MM.1S (cell line): Measurements from ENCODE around the gene TPRN.

Source experiments
- DNase-seq: peaks from one replicate; pipeline ENCODE4 v3.0.0-alpha.2; 2015
- H2AFZ ChIP-seq: fragments of 300-600 bp; sonication (generic); 2 replicates; pipeline ENCODE4 v1.6.0; 2016; ENCODE audit warnings: antibody characterized with exemption, low read length
- H3F3A ChIP-seq: fragments of 300-600 bp; sonication (generic); 2 replicates; pipeline ENCODE4 v1.6.1; 2016; ENCODE audit warnings: mild to moderate bottlenecking, antibody characterized with exemption, low read length, moderate library complexity, mixed read lengths; ENCODE audit not compliant: insufficient read depth
- H3K27ac ChIP-seq: fragments of 300-600 bp; sonication (generic); 2 replicates; pipeline ENCODE4 v1.5.1; 2016; ENCODE audit warnings: mild to moderate bottlenecking, low read length
- H3K27me3 ChIP-seq: fragments of 300-600 bp; sonication (generic); replicated peaks from 2 replicates; pipeline ENCODE4 v1.6.0; 2016; ENCODE audit warnings: low read length; ENCODE audit not compliant: insufficient read depth
- H3K36me3 ChIP-seq: fragments of 300-600 bp; sonication (generic); replicated peaks from 2 replicates; pipeline ENCODE4 v1.6.1; 2016; ENCODE audit warnings: mild to moderate bottlenecking, low read length, mixed read lengths; ENCODE audit not compliant: insufficient read depth
- H3K4me1 ChIP-seq: fragments of 300-600 bp; sonication (generic); 2 replicates; pipeline ENCODE4 v1.6.1; 2016; ENCODE audit warnings: low read length, mixed read lengths
- H3K4me2 ChIP-seq: fragments of 300-600 bp; sonication (generic); 2 replicates; pipeline ENCODE4 v1.6.0; 2016; ENCODE audit warnings: low read depth, low read length
- H3K4me3 ChIP-seq: fragments of 300-600 bp; sonication (generic); 2 replicates; pipeline ENCODE4 v1.5.1; 2016; ENCODE audit warnings: low read length, mixed read lengths
- H3K79me2 ChIP-seq: fragments of 300-600 bp; sonication (generic); 2 replicates; pipeline ENCODE4 v1.6.1; 2016; ENCODE audit warnings: mixed run types, low read length, mixed read lengths
- H3K9ac ChIP-seq: fragments of 300-600 bp; sonication (generic); 2 replicates; pipeline ENCODE4 v1.6.1; 2016; ENCODE audit warnings: low read length, mixed read lengths
- H3K9me2 ChIP-seq: fragments of 300-600 bp; sonication (generic); replicated peaks from 2 replicates; pipeline ENCODE4 v1.6.1; 2016; ENCODE audit warnings: mild to moderate bottlenecking, low read length, mixed read lengths; ENCODE audit not compliant: insufficient read depth
- H3K9me3 ChIP-seq: fragments of 300-600 bp; sonication (generic); replicated peaks from 2 replicates; pipeline ENCODE4 v1.6.1; 2016; ENCODE audit warnings: mild to moderate bottlenecking, low read length, mixed read lengths; ENCODE audit not compliant: insufficient read depth
- H4K20me1 ChIP-seq: fragments of 300-600 bp; sonication (generic); 2 replicates; pipeline ENCODE4 v1.6.1; 2016; ENCODE audit warnings: mild to moderate bottlenecking, low read length, moderate library complexity, mixed read lengths; ENCODE audit not compliant: insufficient read depth
- CTCF ChIP-seq: fragments of 300-600 bp; sonication (generic); IDR thresholded peaks from 2 replicates; pipeline ENCODE4 v1.5.1; 2016; ENCODE audit warnings: antibody characterized with exemption, low read length, mixed read lengths
- EZH2 ChIP-seq: fragments of 300-600 bp; sonication (generic); optimal IDR thresholded peaks from 2 replicates; pipeline ENCODE3; 2017; ENCODE audit warnings: low read depth, mild to moderate bottlenecking, antibody characterized with exemption, low read length, mixed read lengths
- EZH2phosphoT487 ChIP-seq: fragments of 300-600 bp; sonication (generic); IDR thresholded peaks from 2 replicates; pipeline ENCODE4 v1.6.1; 2018; ENCODE audit warnings: antibody characterized with exemption, low read length

TPRN gene

GRCh38 chr9:137192859-137193258 lies 7.7 kb downstream of the TPRN start:
- peaks cover 27% of the 10 kb centered on the region for H3K79me2 ChIP-seq
- TF ChIP-seq EZH2 (no peak), CTCF (no peak), EZH2phosphoT487 (no peak)
- H3K9ac ChIP-seq: no peak overlapping the region
- H3K27ac ChIP-seq: no peak overlapping the region
- no peak for DNase-seq
- H3K4me1 ChIP-seq: peaks cover 6% of the 10 kb centered on the region
- H3F3A ChIP-seq: peaks cover 19% of the 10 kb centered on the region
- no peaks in the 10 kb centered on the region for H3K9me3 ChIP-seq
- no peak overlapping the region for H2AFZ ChIP-seq
- no peaks in the 10 kb centered on the region for H3K27me3 ChIP-seq
- H3K4me2 ChIP-seq: no peak overlapping the region
- H3K9me2 ChIP-seq: no peaks in the 10 kb centered on the region
- H3K36me3 ChIP-seq: no peaks in the 10 kb centered on the region
- H4K20me1 ChIP-seq: no peaks in the 10 kb centered on the region
- H3K4me3 ChIP-seq: no peak overlapping the region

- Histone ChIP-seq H4K20me1 (no peaks in the 10 kb centered on the region), H3K36me3 (no peaks in the 10 kb centered on the region), H3K4me1 (peaks cover 10% of the 10 kb centered on the region), H3F3A (peaks cover 19% of the 10 kb centered on the region), H2AFZ (no peak overlapping the region), H3K27me3 (no peaks in the 10 kb centered on the region), H3K4me3 (no peak overlapping the region), H3K4me2 (no peak overlapping the region), H3K9me2 (no peaks in the 10 kb centered on the region), H3K9me3 (no peaks in the 10 kb centered on the region), H3K79me2 (peaks cover 31% of the 10 kb centered on the region), H3K27ac (no peak overlapping the region), H3K9ac (no peak overlapping the region)
- TF ChIP-seq EZH2: no peak
- no peak for TF ChIP-seq EZH2phosphoT487
- TF ChIP-seq CTCF: no peak
- DNase-seq: no peak
Observed at GRCh38 chr9:137192448-137192780, 8.1 kb downstream of the TPRN start.

- H3K27ac ChIP-seq: no peak overlapping the region
- no peak for DNase-seq
- no peak overlapping the region for H3K9ac ChIP-seq
- peaks cover 19% of the 10 kb centered on the region for H3F3A ChIP-seq
- no peak overlapping the region for H3K4me2 ChIP-seq
- no peaks in the 10 kb centered on the region for H3K9me3 ChIP-seq
- peaks cover 15% of the 10 kb centered on the region for H3K4me1 ChIP-seq
- H2AFZ ChIP-seq: no peak overlapping the region
- no peaks in the 10 kb centered on the region for H3K9me2 ChIP-seq
- no peaks in the 10 kb centered on the region for H3K36me3 ChIP-seq
- no peak overlapping the region for H3K4me3 ChIP-seq
- H3K27me3 ChIP-seq: no peaks in the 10 kb centered on the region
- no peaks in the 10 kb centered on the region for H4K20me1 ChIP-seq
- peaks cover 37% of the 10 kb centered on the region for H3K79me2 ChIP-seq
- TF ChIP-seq CTCF (no peak), EZH2phosphoT487 (no peak), EZH2 (no peak)
Observed at GRCh38 chr9:137191691-137192447, 8.7 kb downstream of the TPRN start.
